ENCODE results near the gene PHLPP1. TPM values are rescaled to one million over a fixed set of nuclear protein-coding genes. Genes with fewer than 3 reads are reported as not detected.

PHLPP1 gene
- total RNA-seq, 1 experiment from 2014 or later: 6.6 TPM

DNA sequence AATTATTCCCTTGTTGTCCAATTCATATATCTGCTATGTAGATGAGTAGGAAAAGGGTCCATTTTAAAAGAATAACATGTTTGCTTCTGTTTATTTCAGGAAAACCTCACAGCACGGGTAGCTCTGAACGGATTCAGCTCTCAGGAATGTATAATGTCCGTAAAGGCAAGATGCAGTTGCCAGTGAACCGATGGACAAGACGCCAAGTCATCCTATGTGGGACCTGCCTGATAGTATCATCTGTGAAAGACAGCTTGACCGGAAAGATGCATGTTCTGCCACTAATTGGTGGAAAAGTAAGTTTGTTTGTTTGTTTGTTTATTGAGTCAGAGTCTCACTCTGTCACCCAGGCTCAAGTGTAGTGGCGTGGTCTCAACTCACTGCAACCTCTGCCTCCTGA, 114.6 kb downstream of the PHLPP1 start:
- DNase-seq (ENCODE audit: low spot score): no peak
- in situ Hi-C loops (cut with HindIII; ENCODE audit: low sequenced_read_pairs): no loop called here

GRCh38 chr18:62832282-62832681, 116.9 kb downstream of the PHLPP1 start:
- DNase-seq (ENCODE audit: low spot score): no peak
- in situ Hi-C loops (cut with HindIII; ENCODE audit: low sequenced_read_pairs): no loop called here

GRCh38 chr18:62833494-62833893, 118.2 kb downstream of the PHLPP1 start:
- DNase-seq (ENCODE audit: low spot score): no peak
- in situ Hi-C loops (cut with HindIII; ENCODE audit: low sequenced_read_pairs): no loop called here

- no peak for DNase-seq (ENCODE audit: low spot score)
- in situ Hi-C loops (cut with HindIII; ENCODE audit: low sequenced_read_pairs): no loop called here
Observed at GRCh38 chr18:62834715-62835114, 119.4 kb downstream of the PHLPP1 start.

- no peak for DNase-seq (ENCODE audit: low spot score)
- in situ Hi-C loops (cut with HindIII; ENCODE audit: low sequenced_read_pairs): no loop called here
Observed at GRCh38 chr18:62837011-62837410, 121.7 kb downstream of the PHLPP1 start.

DNA sequence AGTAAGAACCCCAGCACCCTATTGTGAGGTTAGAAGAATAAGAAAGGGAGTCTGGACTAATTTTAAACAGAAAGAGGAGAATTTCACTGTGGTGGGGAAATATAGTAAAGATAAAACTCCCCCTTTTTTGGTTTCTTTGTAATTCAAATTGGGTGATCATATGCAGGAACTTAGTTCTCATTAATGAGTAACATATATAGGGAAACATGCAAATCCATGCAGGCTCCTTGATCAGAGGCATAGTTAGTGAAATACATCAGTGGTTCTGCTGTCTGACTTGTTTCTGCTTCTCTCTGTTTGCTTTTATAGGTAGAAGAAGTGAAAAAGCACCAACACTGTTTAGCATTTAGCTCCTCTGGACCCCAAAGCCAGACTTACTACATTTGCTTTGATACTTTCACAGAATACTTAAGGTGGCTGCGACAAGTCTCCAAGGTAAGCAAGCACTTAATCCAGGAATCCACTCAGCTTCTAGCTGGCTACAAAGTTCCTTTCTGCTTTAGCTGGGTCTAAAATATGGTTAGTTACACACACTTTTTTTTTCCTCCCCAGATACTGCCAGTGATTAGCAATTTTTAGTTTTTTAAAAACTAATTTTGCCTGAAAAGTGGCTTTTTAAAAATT, 123.2 kb downstream of the PHLPP1 start:
- no peak for DNase-seq (ENCODE audit: low spot score)
- in situ Hi-C loops (cut with HindIII; ENCODE audit: low sequenced_read_pairs): no loop called here

DNA sequence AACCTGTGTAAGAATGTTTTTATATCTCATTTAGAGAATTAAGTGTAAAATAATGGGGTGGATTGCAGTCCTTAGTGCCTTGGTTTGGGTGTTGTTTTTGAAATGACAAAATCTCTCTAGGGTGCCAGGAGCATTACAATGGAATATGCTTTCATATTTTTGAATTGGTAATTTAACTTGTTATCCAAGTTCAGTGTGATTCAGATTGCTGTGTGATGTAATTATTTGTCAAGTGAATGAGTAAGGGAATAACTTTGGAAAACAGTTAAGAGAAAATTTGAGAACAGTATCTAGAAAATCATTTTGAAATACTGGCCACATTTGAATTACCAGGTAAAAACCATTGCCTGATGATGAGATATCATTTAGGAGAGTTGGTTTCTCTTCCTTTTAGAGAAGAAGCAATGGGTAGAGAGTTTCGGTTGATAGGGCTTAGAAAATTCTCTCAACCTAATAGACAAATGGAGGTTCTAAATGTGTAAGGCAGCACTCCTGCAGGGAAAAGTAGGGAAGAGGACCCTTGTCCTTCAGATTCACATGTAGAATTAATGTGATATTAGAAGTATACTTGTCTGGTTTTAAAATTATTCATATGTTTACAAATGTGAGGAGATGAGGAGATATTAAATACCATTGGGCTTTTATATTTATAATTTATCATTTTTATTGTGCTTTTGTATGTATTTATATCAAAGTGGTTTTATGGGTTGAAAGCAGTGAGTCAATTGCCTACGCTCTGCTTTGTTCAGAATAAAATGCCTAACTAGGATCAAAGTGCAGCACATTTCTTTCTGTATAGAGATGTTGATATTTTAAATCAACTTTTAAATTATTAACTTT, 124.8 kb downstream of the PHLPP1 start:
- in situ Hi-C loops (cut with HindIII; ENCODE audit: low sequenced_read_pairs): no loop called here

DNA sequence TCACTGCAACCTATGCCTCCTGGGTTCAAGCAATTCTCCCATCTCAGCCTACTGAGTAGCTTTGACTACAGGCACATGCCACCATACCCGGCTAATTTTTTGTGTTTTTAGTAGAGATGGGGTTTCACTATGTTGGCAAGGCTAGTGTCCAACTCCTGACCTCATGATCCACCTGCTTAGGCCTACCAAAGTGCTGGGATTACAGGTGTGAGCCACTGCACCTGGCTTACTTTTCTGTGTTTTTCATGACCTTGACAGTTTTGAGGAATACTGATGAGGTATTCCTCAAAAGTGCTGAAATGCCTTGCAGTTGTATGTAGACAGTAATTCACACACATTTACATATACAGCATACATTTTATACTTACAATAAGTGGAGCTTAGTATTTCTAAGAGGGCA, 126.1 kb downstream of the PHLPP1 start:
- in situ Hi-C loops (cut with HindIII; ENCODE audit: low sequenced_read_pairs): no loop called here
- DNase-seq (ENCODE audit: low spot score): no peak

More for the DNA sequence above, 124.8 kb downstream of the PHLPP1 start:
- no peak for DNase-seq (ENCODE audit: low spot score)

DNA sequence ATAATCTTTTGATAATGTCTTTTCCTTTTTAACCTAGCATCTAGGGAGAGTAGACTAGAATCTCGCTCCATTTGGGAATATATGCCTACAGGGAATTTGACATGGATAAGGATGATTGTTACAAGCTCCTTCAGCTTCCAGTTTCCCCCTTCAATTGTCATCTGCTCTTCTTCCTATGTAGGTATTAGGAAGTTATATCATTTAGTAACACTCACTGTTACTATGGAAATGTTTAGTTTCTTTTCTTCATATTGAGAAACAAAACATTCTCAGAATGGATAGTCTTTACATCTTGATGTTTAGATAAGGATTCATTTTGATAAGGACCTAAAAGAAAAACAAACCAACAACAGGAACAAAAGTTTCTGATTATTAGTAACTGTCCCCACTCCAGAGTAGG, 127.6 kb downstream of the PHLPP1 start:
- in situ Hi-C loops (cut with HindIII; ENCODE audit: low sequenced_read_pairs): no loop called here
- DNase-seq (ENCODE audit: low spot score): no peak

- no peak for DNase-seq (ENCODE audit: low spot score)
- in situ Hi-C loops (cut with HindIII; ENCODE audit: low sequenced_read_pairs): no loop called here
Observed at GRCh38 chr18:62844850-62845643, 129.7 kb downstream of the PHLPP1 start.

GRCh38 chr18:62846313-62846712, 131.0 kb downstream of the PHLPP1 start:
- in situ Hi-C loops (cut with HindIII; ENCODE audit: low sequenced_read_pairs): no loop called here
- no peak for DNase-seq (ENCODE audit: low spot score)

GRCh38 chr18:62847081-62847480, 131.7 kb downstream of the PHLPP1 start:
- DNase-seq (ENCODE audit: low spot score): no peak

GRCh38 chr18:62848946-62849345, 133.6 kb downstream of the PHLPP1 start:
- in situ Hi-C loops (cut with HindIII; ENCODE audit: low sequenced_read_pairs): no loop called here
- DNase-seq (ENCODE audit: low spot score): no peak

More at GRCh38 chr18:62847081-62847480, 131.7 kb downstream of the PHLPP1 start:
- in situ Hi-C loops (cut with HindIII; ENCODE audit: low sequenced_read_pairs): no loop called here

- no peak for DNase-seq (ENCODE audit: low spot score)
Observed at GRCh38 chr18:62850619-62851306, 135.4 kb downstream of the PHLPP1 start.

DNA sequence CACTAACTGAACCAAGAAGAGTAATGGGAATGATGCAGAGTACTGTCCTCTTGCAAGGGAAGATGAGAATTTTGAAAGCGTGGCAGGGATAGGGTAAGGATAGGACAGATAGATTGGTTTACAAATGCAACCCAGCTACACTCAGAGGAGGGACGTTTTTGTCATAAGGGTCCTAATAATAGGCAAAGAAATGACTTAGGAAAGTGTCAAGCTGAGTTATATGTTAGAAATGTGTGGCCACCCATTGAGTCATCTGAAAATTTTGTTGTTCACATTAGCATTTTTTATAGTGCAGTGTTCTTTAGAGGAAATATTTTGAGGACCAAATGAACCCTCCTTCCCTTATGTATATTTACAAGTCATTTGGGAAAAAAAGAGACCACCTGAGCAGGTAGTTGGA, 137.5 kb downstream of the PHLPP1 start:
- DNase-seq (ENCODE audit: low spot score): no peak
- in situ Hi-C loops (cut with HindIII; ENCODE audit: low sequenced_read_pairs): no loop called here

More at GRCh38 chr18:62850619-62851306, 135.4 kb downstream of the PHLPP1 start:
- in situ Hi-C loops (cut with HindIII; ENCODE audit: low sequenced_read_pairs): no loop called here

DNA sequence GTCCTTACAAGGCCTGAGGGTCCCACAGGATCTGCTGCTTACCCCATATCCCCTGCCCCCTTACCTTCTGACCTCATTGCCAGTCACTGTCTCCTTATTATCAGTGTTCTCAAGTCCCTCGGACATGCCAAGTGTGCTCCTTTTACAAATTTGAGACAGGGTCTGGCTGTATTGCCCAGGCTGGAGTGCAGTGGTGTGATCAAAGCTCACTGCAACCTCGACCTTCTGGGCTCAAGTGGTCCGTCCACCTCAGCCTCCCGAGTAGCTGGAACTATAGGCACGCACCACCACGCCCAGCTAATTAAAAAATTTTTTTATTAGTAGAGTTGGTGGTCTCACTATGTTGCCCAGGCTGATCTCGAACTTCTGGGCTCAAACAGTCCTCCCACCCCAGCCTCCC, 141.0 kb downstream of the PHLPP1 start:
- DNase-seq (ENCODE audit: low spot score): no peak
- in situ Hi-C loops (cut with HindIII; ENCODE audit: low sequenced_read_pairs): no loop called here

DNA sequence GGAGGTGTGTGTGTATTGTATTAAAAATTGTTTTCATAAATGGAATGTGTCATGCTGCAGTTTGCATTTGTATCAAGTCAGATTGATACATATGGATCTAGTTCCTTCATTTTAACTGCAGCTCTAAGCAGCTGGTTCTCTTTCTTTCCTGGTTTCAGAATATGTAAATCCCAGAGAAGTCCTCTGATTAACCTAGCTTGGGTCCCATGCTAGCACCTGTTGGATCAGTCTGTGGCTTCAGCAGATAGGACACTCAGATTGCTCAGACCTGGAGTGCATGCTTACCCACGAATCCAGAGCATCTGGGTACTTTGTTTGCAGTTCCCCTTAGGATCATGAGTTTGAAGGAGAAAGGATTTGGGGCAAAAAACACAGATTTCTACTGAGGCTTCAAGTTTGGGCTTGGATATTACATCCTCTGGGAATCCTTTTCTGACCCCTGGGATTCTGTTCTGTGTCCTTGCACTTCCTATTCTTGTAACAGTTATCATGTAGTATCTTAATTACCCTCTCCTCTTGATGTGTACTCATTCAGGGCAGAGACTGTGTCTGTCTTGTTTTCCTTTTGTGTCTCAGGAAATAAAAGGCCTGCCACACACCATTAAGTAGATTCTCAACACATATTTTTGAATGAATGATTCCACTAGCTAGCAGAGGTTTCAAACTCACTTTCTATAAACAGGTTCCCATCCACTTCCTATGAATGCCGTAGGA, 142.1 kb downstream of the PHLPP1 start:
- DNase-seq (ENCODE audit: low spot score): no peak
- in situ Hi-C loops (cut with HindIII; ENCODE audit: low sequenced_read_pairs): no loop called here

DNA sequence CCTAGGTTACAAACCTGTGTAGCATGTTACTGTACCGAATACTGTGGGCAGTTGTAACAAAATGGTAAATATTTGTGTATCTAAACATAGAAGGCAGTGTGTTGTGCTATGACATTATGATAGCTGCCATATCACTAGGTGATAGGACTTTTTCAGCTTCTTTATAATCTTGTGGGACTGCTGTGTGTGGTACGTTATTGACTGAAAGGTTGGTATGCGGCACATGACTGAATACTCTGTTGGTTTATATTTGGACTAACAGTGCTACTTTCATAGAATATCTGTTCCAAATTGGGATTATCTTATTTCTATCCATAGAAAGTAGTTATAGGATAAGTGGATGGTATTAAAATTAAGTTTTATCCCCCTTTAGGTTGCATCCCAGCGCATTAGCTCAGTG, 144.7 kb downstream of the PHLPP1 start:
- in situ Hi-C loops (cut with HindIII; ENCODE audit: low sequenced_read_pairs): no loop called here
- no peak for DNase-seq (ENCODE audit: low spot score)

- in situ Hi-C loops (cut with HindIII; ENCODE audit: low sequenced_read_pairs): no loop called here
- DNase-seq (ENCODE audit: low spot score): no peak
Observed at GRCh38 chr18:62862466-62862865, 147.1 kb downstream of the PHLPP1 start.

Data from G401 (cell line).